ENCODE data around the gene RBM23.
"Not testable (repeated sequence)": the region's sequence is repeated elsewhere in the genome, so short reads cannot be mapped to it uniquely, and the experiment has no call there.

RBM23 gene

GRCh38 chr14:22919601-22919921 lies 612 bp upstream of the RBM23 start:
- DNase-seq = no peak

- DNase-seq = no peak
These were observed 2.9 kb downstream of the RBM23 start for GRCh38 chr14:22915886-22916521.

- DNase-seq = not testable (repeated sequence)
These were observed 4.1 kb downstream of the RBM23 start for GRCh38 chr14:22914836-22915235.

- no peak for DNase-seq
These were observed 8.0 kb downstream of the RBM23 start for GRCh38 chr14:22910916-22911315.

GRCh38 chr14:22908601-22909000 lies 10.3 kb downstream of the RBM23 start:
- no peak for DNase-seq

- no peak for DNase-seq
These were observed 11.5 kb downstream of the RBM23 start for GRCh38 chr14:22907429-22907828.

GRCh38 chr14:22906073-22906472 lies 12.9 kb downstream of the RBM23 start:
- DNase-seq = no peak

- DNase-seq = no peak
These were observed 13.3 kb downstream of the RBM23 start for GRCh38 chr14:22905627-22906026.

- DNase-seq = no peak
These were observed 15.2 kb downstream of the RBM23 start for GRCh38 chr14:22903742-22904087.

GRCh38 chr14:22901799-22902198 lies 17.1 kb downstream of the RBM23 start:
- no peak for DNase-seq

- DNase-seq = peak in 10 of 51 donors; percentile 3 to 60 (median 18)
These were observed 18.7 kb downstream of the RBM23 start for GRCh38 chr14:22900081-22900799.

GRCh38 chr14:22898302-22899090 lies 20.5 kb downstream of the RBM23 start:
- DNase-seq = peak in 2 of 51 donors; percentile 12 to 15

GRCh38 chr14:22897357-22897756 lies 21.6 kb downstream of the RBM23 start:
- no peak for DNase-seq

GRCh38 chr14:22896760-22897159 lies 22.2 kb downstream of the RBM23 start:
- DNase-seq = peak in 5 of 51 donors; percentile 17 to 31 (median 20)

- DNase-seq = no peak
These were observed 22.6 kb downstream of the RBM23 start for GRCh38 chr14:22896356-22896755.

- DNase-seq = no peak
These were observed 23.5 kb downstream of the RBM23 start for GRCh38 chr14:22895402-22895801.

GRCh38 chr14:22893706-22894105 lies 25.2 kb downstream of the RBM23 start:
- DNase-seq = no peak

GRCh38 chr14:22892488-22892887 lies 26.5 kb downstream of the RBM23 start:
- DNase-seq = no peak

GRCh38 chr14:22890416-22890815 lies 28.5 kb downstream of the RBM23 start:
- DNase-seq = no peak

- no peak for DNase-seq
These were observed 30.3 kb downstream of the RBM23 start for GRCh38 chr14:22888662-22889061.

GRCh38 chr14:22887990-22888378 lies 31.0 kb downstream of the RBM23 start:
- peak in 4 of 51 donors; percentile 9 to 34 (median 24) for DNase-seq

- DNase-seq = peak in 9 of 51 donors; percentile 11 to 40 (median 26)
These were observed 31.5 kb downstream of the RBM23 start for GRCh38 chr14:22887260-22887989.
